NCI-H524 treated with DMSO at 0.1 percent for 48 hours (cell line): Measurements from ENCODE around the gene PDLIM4.

Experiments
- DNase-seq: peaks from one replicate; lab custom pipeline; 2025; lab: John Stamatoyannopoulos, UW

The PDLIM4 gene

GRCh38 chr5:132267166-132267739, 9.8 kb downstream of the PDLIM4 start:
- no peak for DNase-seq

- DNase-seq = no peak
Measured at GRCh38 chr5:132267931-132268768, 10.7 kb downstream of the PDLIM4 start.

GRCh38 chr5:132268769-132269551, 11.5 kb downstream of the PDLIM4 start:
- no peak for DNase-seq

GRCh38 chr5:132269635-132270334, 12.3 kb downstream of the PDLIM4 start:
- no peak for DNase-seq

- no peak for DNase-seq
Measured at GRCh38 chr5:132270335-132270665, 12.8 kb downstream of the PDLIM4 start.

GRCh38 chr5:132270706-132271105, 13.2 kb downstream of the PDLIM4 start:
- DNase-seq = no peak

GRCh38 chr5:132271251-132272246, 14.1 kb downstream of the PDLIM4 start:
- no peak for DNase-seq

GRCh38 chr5:132272311-132273210, 15.1 kb downstream of the PDLIM4 start:
- no peak for DNase-seq

GRCh38 chr5:132273631-132274030, 16.1 kb downstream of the PDLIM4 start:
- no peak for DNase-seq

GRCh38 chr5:132274050-132274792, 16.7 kb downstream of the PDLIM4 start:
- no peak for DNase-seq

GRCh38 chr5:132275367-132276220, 18.1 kb downstream of the PDLIM4 start:
- DNase-seq = no peak

GRCh38 chr5:132277256-132277655, 19.8 kb downstream of the PDLIM4 start:
- no peak for DNase-seq

GRCh38 chr5:132277971-132278853, 20.7 kb downstream of the PDLIM4 start:
- DNase-seq = no peak

- no peak for DNase-seq
Measured at GRCh38 chr5:132279801-132280200, 22.3 kb downstream of the PDLIM4 start.

GRCh38 chr5:132280371-132281240, 23.1 kb downstream of the PDLIM4 start:
- DNase-seq = no peak

- no peak for DNase-seq
Measured at GRCh38 chr5:132281856-132282614, 24.5 kb downstream of the PDLIM4 start.
